Measurements from ENCODE around the gene SLC25A51.
A peak's percentile ranks its signal among the peaks of the same experiment; 100 is the strongest.

Gene SLC25A51

DNA sequence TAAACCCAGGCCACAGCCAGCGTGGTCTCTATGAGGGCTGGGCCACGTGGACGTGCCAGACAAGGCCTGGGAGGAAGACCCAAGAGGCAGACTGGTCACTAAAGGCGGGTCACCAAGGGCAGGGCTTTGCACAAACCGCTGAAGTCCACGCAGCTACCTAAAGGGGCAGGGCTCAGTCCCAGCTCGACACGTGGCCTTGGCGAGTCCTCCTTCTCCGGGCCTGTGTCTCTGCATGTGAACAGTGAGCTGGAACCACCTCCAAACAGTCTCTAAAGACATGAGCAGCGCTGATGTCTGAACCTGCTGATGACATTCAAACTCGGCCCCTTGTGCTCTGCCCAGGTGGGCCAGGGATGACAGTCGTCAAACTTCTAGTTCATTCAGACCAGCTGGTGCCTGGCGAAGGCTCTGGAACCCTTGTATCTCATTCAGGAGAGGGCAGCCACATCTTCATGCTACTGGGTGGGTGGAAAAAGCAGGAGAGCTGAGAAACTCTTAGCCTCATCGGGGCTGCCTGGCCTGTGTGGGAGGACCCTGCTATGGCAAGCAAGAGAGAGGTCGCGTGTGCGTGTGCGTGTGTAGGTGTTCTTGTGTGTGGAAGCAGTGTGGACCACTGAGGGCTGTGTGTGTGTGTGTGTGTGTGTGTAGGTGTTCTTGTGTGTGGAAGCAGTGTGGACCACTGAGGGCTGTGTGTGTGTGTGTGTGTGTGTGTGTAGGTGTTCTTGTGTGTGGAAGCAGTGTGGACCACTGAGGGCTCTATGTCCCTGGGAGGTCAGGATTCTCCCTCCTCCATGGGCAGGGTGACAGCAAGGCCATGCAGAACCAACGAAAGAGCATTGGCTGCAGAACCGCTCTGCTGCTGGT lies 14.1 kb upstream of the SLC25A51 start:
- Histone ChIP-seq H3K14ac (ENCODE audit: low read length) (peak overlapping the region; percentile 11), H3K27ac (replicated peaks; ENCODE audit: low read length) (no peak overlapping the region), H2BK120ac (ENCODE audit: low read depth, low read length) (no peak overlapping the region), H3K27me3 (ENCODE audit: control insufficient read depth in 3 of 3, insufficient read depth in 3 of 3, low read depth in 1 of 3, low read length in 3 of 3) (no peaks in the 10 kb centered on the region), H3K36me3 (replicated peaks in 1 of 2; ENCODE audit: control insufficient read depth in 2 of 2, insufficient read depth in 2 of 2, low read length in 2 of 2) (no peaks in the 10 kb centered on the region), H2AK5ac (ENCODE audit: low read depth, low read length) (peak overlapping the region; percentile 76), H4K91ac (ENCODE audit: low read depth, low read length, poor library complexity) (peak overlapping the region; percentile 16), H2BK15ac (ENCODE audit: low read length) (peak overlapping the region; percentile 51), H4K8ac (ENCODE audit: low read depth, low read length) (no peak overlapping the region), H3K4ac (ENCODE audit: low read length) (no peak overlapping the region), H2AFZ (ENCODE audit: low read length) (no peak overlapping the region), H3K9me3 (replicated peaks in 1 of 2; ENCODE audit: control insufficient read depth in 2 of 2, insufficient read depth in 1 of 2, low read depth in 1 of 2, low read length in 2 of 2) (no peaks in the 10 kb centered on the region), H3K4me3 (ENCODE audit: low read length in 2 of 2) (no peak overlapping the region), H3K4me2 (ENCODE audit: insufficient read depth, low read length, poor library complexity, severe bottlenecking) (no peak overlapping the region), H3K23ac (ENCODE audit: low read depth, low read length, poor library complexity) (no peak overlapping the region), H3K4me1 (ENCODE audit: control insufficient read depth in 2 of 2, insufficient read depth in 1 of 2, low read depth in 1 of 2, low read length in 2 of 2) (peaks cover 17 to 38% of the 10 kb centered on the region in 2 donors), H3K9ac (ENCODE audit: low read depth, low read length, poor library complexity) (peak overlapping the region; percentile 35), H2BK12ac (ENCODE audit: low read length) (peak overlapping the region; percentile 80), H3K79me1 (ENCODE audit: low read depth, low read length) (peaks cover 1% of the 10 kb centered on the region), H2BK5ac (ENCODE audit: low read length) (no peak overlapping the region), H3K18ac (ENCODE audit: low read length) (peak overlapping the region; percentile 65)
- no CpG with 5 or more reads among the region's 21 CpGs for WGBS, 2 donors (ENCODE audit: extremely low coverage in 2 of 2, insufficient read length in 2 of 2, insufficient replicate concordance in 1 of 2)
- no peak for DNase-seq (ENCODE audit: low spot score)

DNA sequence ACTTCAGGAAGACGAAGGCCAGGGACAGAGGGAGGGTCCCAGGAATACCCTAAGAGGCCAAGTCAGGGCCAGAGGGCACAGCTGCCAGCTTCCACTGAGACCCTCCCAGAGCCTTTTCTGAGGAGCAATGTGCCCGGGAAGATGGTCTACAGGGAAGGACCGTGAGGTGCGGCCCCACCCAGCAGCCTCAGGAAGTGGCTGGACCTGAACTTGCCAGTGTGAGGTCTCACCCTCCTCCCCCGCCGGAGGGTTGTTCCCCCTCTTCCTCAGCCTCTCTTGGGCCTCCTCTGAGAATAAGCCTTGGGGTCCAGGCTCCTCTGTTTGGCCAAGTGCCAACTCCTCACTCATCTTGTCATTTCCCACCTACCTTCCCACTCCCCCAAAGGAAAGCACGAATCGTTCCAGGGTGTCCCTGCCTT lies 13.4 kb upstream of the SLC25A51 start:
- no peak overlapping the region for H4K91ac ChIP-seq (ENCODE audit: low read depth, low read length, poor library complexity)
- peak overlapping the region; percentile 13 for H2AFZ ChIP-seq (ENCODE audit: low read length)
- H3K23ac ChIP-seq (ENCODE audit: low read depth, low read length, poor library complexity), result no peak overlapping the region
- H2BK15ac ChIP-seq (ENCODE audit: low read length), result peak overlapping the region; percentile 51
- H2BK12ac ChIP-seq (ENCODE audit: low read length), result no peak overlapping the region
- H3K18ac ChIP-seq (ENCODE audit: low read length), result peak overlapping the region; percentile 65
- H3K9me3 ChIP-seq (replicated peaks in 1 of 2; ENCODE audit: control insufficient read depth in 2 of 2, insufficient read depth in 1 of 2, low read depth in 1 of 2, low read length in 2 of 2), result no peaks in the 10 kb centered on the region
- no peaks in the 10 kb centered on the region for H3K36me3 ChIP-seq (replicated peaks in 1 of 2; ENCODE audit: control insufficient read depth in 2 of 2, insufficient read depth in 2 of 2, low read length in 2 of 2)
- H3K4me3 ChIP-seq (ENCODE audit: low read length in 2 of 2), result no peak overlapping the region
- H3K27me3 ChIP-seq (ENCODE audit: control insufficient read depth in 3 of 3, insufficient read depth in 3 of 3, low read depth in 1 of 3, low read length in 3 of 3), result no peaks in the 10 kb centered on the region
- no CpG with 5 or more reads among the region's 8 CpGs for WGBS, 2 donors (ENCODE audit: extremely low coverage in 2 of 2, insufficient read length in 2 of 2, insufficient replicate concordance in 1 of 2)
- peaks cover 14 to 31% of the 10 kb centered on the region in 2 donors for H3K4me1 ChIP-seq (ENCODE audit: control insufficient read depth in 2 of 2, insufficient read depth in 1 of 2, low read depth in 1 of 2, low read length in 2 of 2)
- no peak overlapping the region for H3K14ac ChIP-seq (ENCODE audit: low read length)
- peak overlapping the region; percentile 23 for H3K4ac ChIP-seq (ENCODE audit: low read length)
- H2AK5ac ChIP-seq (ENCODE audit: low read depth, low read length), result peak overlapping the region; percentile 76
- no peak overlapping the region for H2BK5ac ChIP-seq (ENCODE audit: low read length)
- no peak overlapping the region for H3K4me2 ChIP-seq (ENCODE audit: insufficient read depth, low read length, poor library complexity, severe bottlenecking)
- H3K9ac ChIP-seq (ENCODE audit: low read depth, low read length, poor library complexity), result no peak overlapping the region
- H3K27ac ChIP-seq (replicated peaks; ENCODE audit: low read length), result no peak overlapping the region
- no peak overlapping the region for H4K8ac ChIP-seq (ENCODE audit: low read depth, low read length)
- H2BK120ac ChIP-seq (ENCODE audit: low read depth, low read length), result peak overlapping the region; percentile 14
- DNase-seq (ENCODE audit: low spot score), result no peak
- peaks cover 1% of the 10 kb centered on the region for H3K79me1 ChIP-seq (ENCODE audit: low read depth, low read length)

DNA sequence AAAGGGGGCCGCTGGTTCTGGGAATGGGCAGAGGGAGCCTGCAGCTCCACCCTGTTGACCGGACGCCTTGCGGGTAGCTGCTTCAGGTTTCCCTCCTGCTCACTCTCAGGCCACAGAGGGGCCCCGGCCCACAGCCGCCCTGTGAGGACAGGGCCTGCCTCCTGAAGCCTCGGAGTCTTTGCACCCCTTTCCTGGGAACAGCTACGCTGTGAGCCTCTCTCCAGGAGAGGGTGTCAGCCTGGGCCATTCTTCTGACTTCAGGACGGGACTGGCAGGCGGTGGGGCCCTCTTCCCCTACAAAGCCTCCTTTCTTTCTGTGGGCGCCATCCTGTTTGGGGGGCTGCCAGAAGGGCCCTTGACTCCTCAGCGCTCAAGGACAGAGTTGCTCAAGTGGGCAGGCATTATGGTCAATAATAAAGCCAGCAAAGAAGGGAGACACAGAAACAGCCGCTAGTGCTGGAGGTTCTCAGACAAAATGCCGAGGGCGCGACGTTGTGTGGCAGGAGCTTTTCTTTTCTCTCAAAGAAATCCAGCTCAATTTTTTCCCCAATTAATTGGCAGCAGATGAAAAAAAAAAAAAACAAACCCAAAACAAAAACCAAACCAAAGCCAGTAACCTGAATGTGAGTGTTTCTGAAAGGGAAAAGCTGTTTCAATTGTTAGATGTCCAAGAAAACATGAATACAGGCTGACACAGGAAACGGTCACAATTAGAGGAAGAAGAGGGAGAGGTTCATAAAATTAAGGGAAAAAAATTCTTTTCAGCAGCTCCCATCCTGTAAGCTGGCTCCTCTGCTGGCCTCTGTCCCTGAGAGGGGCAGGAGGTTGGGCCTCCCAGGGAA lies 12.8 kb upstream of the SLC25A51 start:
- H3K4me2 ChIP-seq (ENCODE audit: insufficient read depth, low read length, poor library complexity, severe bottlenecking), result no peak overlapping the region
- H2AFZ ChIP-seq (ENCODE audit: low read length), result peak overlapping the region; percentile 28
- DNase-seq (ENCODE audit: low spot score), result no peak
- peaks cover 1% of the 10 kb centered on the region for H3K79me1 ChIP-seq (ENCODE audit: low read depth, low read length)
- no peak overlapping the region for H3K14ac ChIP-seq (ENCODE audit: low read length)
- no peaks in the 10 kb centered on the region for H3K9me3 ChIP-seq (replicated peaks in 1 of 2; ENCODE audit: control insufficient read depth in 2 of 2, insufficient read depth in 1 of 2, low read depth in 1 of 2, low read length in 2 of 2)
- no peak overlapping the region for H3K4ac ChIP-seq (ENCODE audit: low read length)
- no peak overlapping the region for H3K18ac ChIP-seq (ENCODE audit: low read length)
- H2BK15ac ChIP-seq (ENCODE audit: low read length), result no peak overlapping the region
- H3K36me3 ChIP-seq (replicated peaks in 1 of 2; ENCODE audit: control insufficient read depth in 2 of 2, insufficient read depth in 2 of 2, low read length in 2 of 2), result no peaks in the 10 kb centered on the region
- no CpG with 5 or more reads among the region's 18 CpGs for WGBS, 2 donors (ENCODE audit: extremely low coverage in 2 of 2, insufficient read length in 2 of 2, insufficient replicate concordance in 1 of 2)
- H3K4me1 ChIP-seq (ENCODE audit: control insufficient read depth in 2 of 2, insufficient read depth in 1 of 2, low read depth in 1 of 2, low read length in 2 of 2), result peaks cover 11 to 29% of the 10 kb centered on the region in 2 donors
- H3K9ac ChIP-seq (ENCODE audit: low read depth, low read length, poor library complexity), result no peak overlapping the region
- no peak overlapping the region for H3K4me3 ChIP-seq (ENCODE audit: low read length in 2 of 2)
- H2AK5ac ChIP-seq (ENCODE audit: low read depth, low read length), result no peak overlapping the region
- no peak overlapping the region for H2BK5ac ChIP-seq (ENCODE audit: low read length)
- peak overlapping the region; percentile 17 for H3K27ac ChIP-seq (replicated peaks; ENCODE audit: low read length)
- no peak overlapping the region for H3K23ac ChIP-seq (ENCODE audit: low read depth, low read length, poor library complexity)
- H4K8ac ChIP-seq (ENCODE audit: low read depth, low read length), result no peak overlapping the region
- no peak overlapping the region for H4K91ac ChIP-seq (ENCODE audit: low read depth, low read length, poor library complexity)
- H2BK12ac ChIP-seq (ENCODE audit: low read length), result no peak overlapping the region
- no peak overlapping the region for H2BK120ac ChIP-seq (ENCODE audit: low read depth, low read length)
- H3K27me3 ChIP-seq (ENCODE audit: control insufficient read depth in 3 of 3, insufficient read depth in 3 of 3, low read depth in 1 of 3, low read length in 3 of 3), result no peaks in the 10 kb centered on the region

Measured in neuronal stem cell (in vitro differentiated cells).